Kidney epithelial cell (primary cell): ENCODE results near the gene C3orf22. TPM values are rescaled to one million over a fixed set of nuclear protein-coding genes. Genes with fewer than 3 reads are reported as not detected.

Experiments
- DNase-seq: peaks from one replicate; pipeline ENCODE4 v3.0.0-alpha.2; 2010; ENCODE audit warnings: low read depth
- H3K27me3 ChIP-seq: 2 replicates; pipeline ENCODE4 v1.6.0; 2011; ENCODE audit warnings: low read length; ENCODE audit not compliant: control insufficient read depth, insufficient read depth
- H3K36me3 ChIP-seq: 2 replicates; pipeline ENCODE4 v1.5.1; 2011; ENCODE audit warnings: low read length; ENCODE audit not compliant: control insufficient read depth, insufficient read depth
- H3K4me3 ChIP-seq: 2 replicates; pipeline ENCODE4 v1.5.1; 2011; ENCODE audit warnings: low read depth, mild to moderate bottlenecking, control low read depth, low read length
- CTCF ChIP-seq: IDR thresholded peaks from 2 replicates; pipeline ENCODE4 v1.5.1; 2011; ENCODE audit warnings: mild to moderate bottlenecking, moderate library complexity, low read length, control low read depth, inconsistent platforms; ENCODE audit not compliant: insufficient read depth, poor library complexity, severe bottlenecking
- total RNA-seq: library from RNA; depleted of rRNA; stranded (reverse); fragments of >200 nt; gene quantifications from 2 replicates; pipeline ENCODE4 v1.2.3, GENCODE V29; 2015

Gene C3orf22
- total RNA-seq, 1 donor from 2014 or later: not detected

DNA sequence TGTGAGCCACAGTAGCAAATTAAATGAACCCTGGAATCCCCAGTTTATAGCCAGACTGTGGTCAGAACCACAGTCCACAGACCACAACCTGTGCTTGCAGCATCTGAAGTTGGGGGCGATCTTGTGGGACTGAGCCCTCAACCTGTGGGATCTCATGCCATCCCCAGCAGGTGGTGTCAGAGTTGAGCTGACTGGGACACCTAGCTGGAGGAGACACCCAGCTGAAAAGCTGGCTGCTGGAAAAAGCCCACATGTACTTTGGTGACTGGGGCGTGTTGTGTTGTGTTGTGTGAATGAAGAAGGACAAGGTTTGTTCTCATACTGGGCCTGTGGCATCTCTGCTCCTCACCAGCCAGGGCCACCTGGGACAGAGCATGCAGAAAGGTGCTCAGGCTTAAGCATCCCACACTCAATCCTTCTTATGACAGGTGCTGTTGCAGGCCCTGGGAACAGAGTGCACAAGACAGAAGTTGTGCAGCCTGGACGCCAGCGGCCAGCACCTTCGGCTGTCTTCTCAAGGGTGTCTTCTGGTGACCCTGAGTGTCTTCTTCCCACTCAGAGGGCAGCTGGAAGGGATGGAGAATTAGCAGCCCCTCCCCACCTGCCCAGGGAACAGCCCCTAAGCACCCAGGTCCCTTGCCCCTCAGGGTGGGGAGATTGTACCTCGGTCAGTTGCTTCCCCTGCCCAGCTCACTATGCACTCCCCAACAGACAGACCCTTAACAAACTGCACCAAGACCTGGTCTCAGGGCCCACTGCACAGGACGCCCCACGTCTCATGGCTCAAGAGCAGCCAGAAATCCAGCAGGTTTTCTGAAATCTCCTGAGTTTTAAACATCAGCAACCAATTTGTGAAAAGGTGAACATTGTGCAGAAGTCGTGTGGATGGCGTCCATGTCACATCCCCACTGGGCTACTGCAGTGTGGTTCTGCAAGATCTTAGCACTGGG lies 39.0 kb downstream of the C3orf22 start:
- no peak for DNase-seq
- Histone ChIP-seq H3K27me3 (peaks cover 27% of the 10 kb centered on the region), H3K4me3 (no peak overlapping the region), H3K36me3 (no peaks in the 10 kb centered on the region)
- TF ChIP-seq CTCF: no peak

- DNase-seq: no peak
- Histone ChIP-seq H3K4me3 (no peak overlapping the region), H3K36me3 (no peaks in the 10 kb centered on the region), H3K27me3 (peaks cover 19% of the 10 kb centered on the region)
- TF ChIP-seq CTCF: no peak
These were observed 40.0 kb downstream of the C3orf22 start for GRCh38 chr3:126518779-126519177.

DNA sequence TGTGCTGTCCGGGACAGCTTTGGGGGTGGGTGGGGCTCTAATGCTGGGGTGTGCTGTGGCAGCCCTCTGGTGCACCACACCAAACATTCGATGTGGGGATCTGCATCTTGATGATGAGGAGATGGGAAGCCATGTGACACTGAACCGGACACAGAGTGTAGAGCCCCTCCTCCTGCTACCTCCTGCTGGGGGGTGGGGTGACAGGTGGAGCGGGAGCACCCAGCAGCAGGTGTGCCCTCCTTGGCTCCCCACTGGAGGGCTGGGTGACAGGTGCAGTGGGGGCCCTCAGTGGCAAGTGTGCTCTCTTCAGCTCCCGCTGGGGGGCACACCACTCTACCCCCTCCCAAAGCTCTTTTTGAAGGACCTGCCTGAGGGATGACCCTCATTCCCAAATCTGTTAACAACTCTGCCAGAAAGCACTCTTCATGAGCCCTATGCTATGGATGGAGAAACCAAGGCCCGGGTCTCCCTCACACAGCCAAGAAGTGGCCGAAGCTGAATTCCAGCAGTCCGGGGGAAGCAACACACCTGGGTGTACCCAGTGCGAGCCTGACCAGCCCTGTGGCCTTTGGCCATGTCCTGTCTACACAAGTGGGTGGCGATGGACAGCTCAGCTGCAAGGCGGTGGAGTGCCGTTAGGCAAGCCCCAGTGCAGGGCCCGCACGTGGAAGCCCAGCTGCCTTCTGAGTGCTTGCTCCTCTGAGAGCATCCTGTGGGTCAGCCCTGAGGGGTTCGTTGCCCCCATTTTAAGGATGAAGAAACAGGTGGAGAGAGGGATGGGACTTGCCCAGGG lies 40.5 kb downstream of the C3orf22 start:
- H3K27me3 ChIP-seq: peaks cover 13% of the 10 kb centered on the region
- H3K4me3 ChIP-seq: no peak overlapping the region
- no peak for TF ChIP-seq CTCF
- H3K36me3 ChIP-seq: no peaks in the 10 kb centered on the region
- no peak for DNase-seq

DNA sequence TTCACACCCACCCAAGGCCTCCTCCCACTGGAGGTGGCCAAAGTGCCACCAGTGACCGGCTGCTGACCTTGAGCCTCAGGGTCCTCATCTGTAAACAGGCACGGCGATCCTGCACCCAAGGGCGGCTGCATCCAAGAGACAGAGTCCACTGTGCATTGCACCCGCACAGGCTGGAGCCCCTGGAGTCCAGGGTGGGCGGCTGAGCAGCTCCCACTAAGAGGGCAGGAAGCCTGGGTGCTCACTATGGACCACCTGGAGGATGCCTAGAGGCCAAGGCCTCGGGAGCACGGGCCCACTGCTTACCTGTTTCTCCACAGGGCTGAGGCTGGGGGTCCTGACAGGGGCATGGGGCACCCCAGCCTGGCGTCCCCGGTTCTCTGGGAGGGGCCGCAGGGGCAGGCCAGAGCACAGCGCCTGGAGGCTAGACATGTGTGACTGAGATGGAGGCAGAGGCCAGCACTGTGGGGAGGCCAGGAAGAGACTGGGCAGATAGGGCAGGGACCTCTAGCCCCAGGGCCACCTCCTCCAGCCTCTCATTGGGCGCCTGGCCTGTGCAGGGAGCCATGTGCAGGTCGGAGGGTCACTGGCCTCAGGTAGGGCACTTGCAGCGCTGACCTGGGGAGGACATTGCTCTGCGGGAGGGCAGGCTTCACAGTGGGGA lies 41.3 kb downstream of the C3orf22 start, which contains the start of gene UROC1:
TSS of gene UROC1 (minus strand) at position 483 of the 661 bp plus-strand sequence. CDS start at position 429, 54 bp downstream.
- Histone ChIP-seq H3K27me3 (peaks cover 8% of the 10 kb centered on the region), H3K36me3 (no peaks in the 10 kb centered on the region), H3K4me3 (no peak within 1 kb of the TSS)
- no peak for TF ChIP-seq CTCF
- no peak for DNase-seq

DNA sequence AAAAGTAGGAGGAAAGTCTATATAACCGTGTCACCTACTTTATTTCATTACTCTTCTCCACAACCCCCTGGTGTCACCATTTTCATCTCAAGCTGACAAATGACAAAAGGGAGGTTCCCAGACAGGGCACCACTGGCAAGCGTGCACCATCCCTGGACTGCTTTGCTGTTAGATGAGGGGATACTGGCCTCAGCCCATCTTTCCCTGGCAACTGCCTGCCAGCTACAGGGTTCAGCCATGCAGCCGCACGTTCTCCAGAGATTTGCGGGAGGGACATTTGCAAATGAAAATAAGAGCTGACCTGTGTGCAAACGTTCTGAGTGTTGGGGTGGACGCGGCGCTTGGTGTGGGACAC lies 41.8 kb downstream of the C3orf22 start:
- peaks cover 7% of the 10 kb centered on the region for H3K27me3 ChIP-seq
- H3K4me3 ChIP-seq: no peak overlapping the region
- no peaks in the 10 kb centered on the region for H3K36me3 ChIP-seq
- TF ChIP-seq CTCF: no peak
- no peak for DNase-seq
